Measurements from ENCODE around the gene PROX2.
A peak's percentile ranks its signal among the peaks of the same experiment; 100 is the strongest.

Gene PROX2

DNA sequence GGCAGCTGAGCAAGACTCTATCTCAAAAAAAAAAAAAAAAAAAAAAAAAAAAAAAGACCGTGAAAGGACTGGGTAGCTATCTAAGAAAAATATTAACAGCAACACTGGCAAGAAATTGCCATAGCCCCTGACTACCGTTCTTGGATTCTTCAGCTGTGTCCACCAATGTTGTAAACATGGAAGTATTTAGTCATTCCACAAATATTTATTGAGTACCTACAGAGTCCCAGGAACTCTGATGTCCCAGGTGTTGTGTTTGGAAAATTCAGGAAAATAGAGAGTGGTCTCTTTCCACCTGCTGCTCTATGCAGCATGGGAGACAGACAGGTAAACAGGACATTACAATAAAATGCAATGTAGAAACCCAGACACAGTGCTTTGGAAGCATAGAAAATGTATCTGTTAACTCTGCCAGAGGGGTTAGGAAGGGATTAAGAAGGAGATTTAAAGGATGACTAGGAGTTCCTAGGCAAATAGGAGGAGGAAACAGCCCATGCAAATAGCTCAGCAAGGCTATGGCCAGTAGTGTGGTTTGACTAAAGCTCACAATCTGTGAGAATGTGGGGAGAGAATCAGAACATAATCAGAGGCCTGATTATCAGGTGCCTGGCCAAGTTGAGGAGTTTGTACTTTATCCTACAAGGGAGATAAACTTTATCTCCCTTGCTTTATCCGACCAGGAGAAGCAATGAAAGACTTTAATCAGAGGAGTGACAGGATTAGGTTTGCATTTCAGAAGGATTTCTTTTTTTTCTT is 3.7 kb upstream of the PROX2 start:
- DNase-seq, result no peak

- no peak for DNase-seq
Observed at GRCh38 chr14:74875204-74875603, 741 bp downstream of the PROX2 start.

DNA sequence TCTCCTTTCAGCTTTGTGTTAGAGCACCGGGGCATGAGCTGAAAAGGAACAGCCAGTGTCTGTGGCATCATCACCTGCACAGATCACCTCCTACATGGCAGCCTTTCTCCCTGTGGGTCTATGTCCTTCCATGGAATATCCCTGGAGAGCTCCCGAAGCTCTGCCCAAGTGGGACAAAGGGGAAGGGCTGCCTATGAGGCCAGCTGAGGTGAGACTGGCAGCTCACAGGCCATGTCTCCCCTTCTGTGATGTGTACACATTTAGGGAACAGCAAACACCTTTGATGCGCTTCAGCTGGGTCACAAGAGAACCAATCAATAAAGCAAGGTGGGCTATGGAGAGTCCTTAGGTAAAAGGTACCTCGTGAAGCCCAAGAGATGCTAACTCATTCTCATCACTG is 4.1 kb downstream of the PROX2 start:
- DNase-seq, result peak; percentile 10

- DNase-seq, result no peak
Observed at GRCh38 chr14:74868739-74869138, 7.2 kb downstream of the PROX2 start.

DNA sequence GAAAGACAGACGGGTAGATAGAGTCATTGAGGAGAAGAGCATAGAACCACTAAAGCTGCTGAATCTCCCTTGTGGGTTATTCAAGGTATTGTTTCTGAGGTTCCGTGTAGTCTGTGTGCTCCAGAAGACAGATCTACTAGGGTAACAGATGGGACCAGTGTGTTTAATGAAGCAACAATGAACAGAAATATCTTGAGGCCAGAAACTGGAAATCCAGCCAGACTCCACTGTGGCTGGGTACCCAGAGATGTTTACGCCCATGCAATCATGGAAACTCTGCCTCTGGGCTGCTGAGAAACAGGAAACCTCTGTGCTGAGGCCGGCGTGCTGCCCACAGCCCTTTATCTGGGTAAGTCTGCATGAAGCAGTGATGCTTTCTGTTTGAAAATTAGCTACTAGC is 8.3 kb downstream of the PROX2 start:
- no peak for DNase-seq

DNA sequence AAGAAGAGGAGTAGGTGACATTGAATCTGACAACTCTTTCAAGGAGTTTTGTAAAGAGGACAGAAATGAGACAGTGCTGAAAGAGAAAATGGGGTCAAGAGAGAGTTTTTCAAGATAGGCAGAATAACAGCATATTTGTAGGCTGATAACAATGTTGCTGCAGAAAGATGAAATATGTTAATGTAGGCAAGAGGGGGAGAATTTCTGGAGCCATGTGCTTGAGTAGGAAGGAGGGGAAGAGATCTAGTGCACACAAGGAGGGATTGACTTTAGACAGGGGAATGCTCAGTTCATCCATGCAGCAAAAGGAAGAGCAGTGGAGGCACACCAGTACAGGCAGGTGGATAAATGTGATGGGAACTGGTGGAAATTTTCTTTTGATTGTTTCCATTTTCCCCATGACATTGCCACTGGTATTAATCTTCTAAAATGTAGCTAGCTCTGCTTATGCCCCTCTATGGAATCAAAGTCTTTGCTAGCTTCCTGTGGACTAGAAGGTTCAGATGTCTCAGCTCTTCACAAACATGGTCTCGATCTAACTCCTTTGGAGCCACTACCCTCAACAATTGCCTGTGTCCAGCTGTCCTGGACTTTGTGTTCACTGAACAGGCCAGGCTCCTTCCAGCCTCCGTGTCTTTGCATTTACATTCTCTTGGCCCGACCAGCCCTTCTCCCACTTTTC is 9.1 kb downstream of the PROX2 start:
- DNase-seq, result no peak

- DNase-seq, result peak; percentile 21
Observed at GRCh38 chr14:74865156-74865555, 10.8 kb downstream of the PROX2 start.

DNA sequence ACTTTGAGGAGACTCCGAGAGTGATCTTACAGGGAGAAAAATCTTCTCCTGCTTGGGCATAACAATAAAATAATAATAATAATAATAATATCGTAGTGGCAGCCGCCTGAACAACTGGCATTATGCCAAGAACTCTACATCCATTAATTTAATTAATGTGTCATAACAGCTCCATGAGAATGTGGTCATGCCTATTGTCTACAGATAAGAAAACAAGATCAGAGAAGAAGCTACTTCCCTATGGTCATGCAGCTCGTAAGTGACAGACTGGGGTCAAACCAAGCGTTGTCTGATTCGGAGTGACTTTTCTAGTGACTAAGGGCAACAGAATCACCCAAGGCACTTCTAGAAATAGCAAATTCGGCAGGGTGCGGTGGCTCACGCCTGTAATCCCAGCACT is 11.7 kb downstream of the PROX2 start:
- DNase-seq, result no peak

- no peak for DNase-seq
Observed at GRCh38 chr14:74863274-74863673, 12.7 kb downstream of the PROX2 start.

DNA sequence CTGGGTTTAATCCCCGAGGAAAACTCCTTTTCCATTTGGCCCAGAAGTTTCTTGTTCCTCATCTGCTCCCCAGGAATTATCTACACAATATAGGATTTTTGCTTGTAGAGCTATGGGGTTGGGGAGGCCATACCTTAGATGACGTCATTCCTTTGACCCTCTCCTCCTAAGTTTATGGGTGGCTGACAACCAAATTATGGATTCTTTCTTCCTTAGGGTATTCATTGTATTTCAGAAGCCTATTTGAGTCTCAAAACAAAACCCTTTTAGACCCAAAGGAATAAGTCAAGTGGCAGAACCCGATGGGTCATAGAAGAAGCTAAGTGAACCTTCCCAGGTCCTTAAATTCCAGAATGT is 14.2 kb downstream of the PROX2 start:
- DNase-seq, result no peak

GRCh38 chr14:74860899-74861733 is 14.8 kb downstream of the PROX2 start:
- DNase-seq, result peak; percentile 88

DNA sequence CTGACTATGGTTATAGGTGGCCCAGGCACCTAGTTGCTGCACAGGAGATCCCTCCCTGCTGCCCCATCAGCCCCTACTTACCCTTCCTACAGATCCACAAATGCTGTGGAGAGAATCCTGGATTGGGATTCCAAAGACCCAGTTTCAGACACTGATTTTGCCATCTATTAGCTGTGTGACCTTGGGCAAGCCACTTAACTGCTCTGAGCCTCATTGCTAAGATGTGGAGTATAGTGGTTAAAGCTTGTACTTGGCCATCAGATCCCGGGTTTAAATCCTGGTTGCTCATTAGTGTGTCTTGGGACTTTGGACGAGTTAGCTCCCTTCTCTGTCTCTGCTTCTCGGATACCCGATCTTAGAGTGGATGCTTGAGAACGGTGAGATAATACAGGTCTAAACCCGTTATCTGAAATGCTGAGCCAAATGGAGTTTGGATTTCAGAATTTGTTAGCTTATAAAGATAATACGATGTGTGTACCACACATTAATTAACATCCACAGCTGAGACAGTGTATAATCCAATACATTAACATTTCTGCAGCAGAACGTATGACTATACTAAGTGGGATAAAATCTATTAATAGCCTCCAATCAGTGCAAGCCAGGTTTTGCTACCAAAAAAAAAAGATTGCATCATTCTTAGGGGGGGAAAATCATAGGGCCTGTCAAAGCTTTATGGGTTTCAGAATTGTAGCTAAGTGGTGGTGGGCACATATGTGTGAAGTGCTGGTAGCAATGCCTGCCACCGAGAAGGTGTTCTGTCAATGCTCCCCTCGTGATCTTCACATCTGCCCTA is 16.0 kb downstream of the PROX2 start:
- DNase-seq, result no peak

DNA sequence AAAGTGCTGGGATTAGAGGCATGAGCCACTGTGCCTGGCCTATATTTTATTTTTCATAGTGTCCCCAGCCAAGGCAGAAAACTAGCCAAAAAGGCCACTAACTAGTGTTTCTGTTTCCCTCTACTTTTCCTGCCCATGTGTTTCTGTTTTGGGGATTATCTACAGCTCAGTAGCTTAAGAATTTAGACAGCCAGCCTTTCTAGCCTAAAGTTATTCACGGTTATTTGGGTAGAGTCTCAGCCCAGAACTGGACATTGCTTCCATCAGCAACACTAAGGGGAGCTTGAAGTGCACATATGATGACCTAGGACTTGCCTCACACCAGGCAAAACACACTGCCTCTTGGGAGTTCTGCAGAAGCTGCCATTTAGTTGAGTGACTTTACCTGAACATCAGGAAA is 17.9 kb downstream of the PROX2 start:
- DNase-seq, result no peak

GRCh38 chr14:74856366-74856765 is 19.6 kb downstream of the PROX2 start:
- no peak for DNase-seq

- no peak for DNase-seq
Observed at GRCh38 chr14:74855945-74856344, 20.0 kb downstream of the PROX2 start.

DNA sequence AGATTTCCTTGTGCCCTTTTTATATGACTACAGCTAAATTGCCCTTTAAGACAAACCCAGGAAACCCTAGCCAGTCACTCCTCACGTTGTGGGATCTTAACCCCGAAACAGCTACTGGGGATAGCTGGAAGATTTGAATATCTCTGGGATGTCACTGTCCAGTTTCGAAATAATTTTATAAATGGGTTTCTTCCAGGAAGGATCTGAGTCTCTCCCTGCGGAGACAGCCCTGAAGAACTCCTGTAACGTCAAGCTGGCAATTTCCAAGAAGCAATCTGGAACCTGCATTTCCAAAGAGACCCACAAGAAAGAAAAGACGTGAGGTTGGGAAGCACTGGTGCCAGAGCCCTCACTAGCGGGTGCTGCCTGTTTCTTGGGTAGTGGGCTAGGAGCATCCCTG is 20.9 kb downstream of the PROX2 start:
- no peak for DNase-seq

GRCh38 chr14:74853581-74853980 is 22.4 kb downstream of the PROX2 start:
- no peak for DNase-seq

GRCh38 chr14:74852922-74853530 is 22.9 kb downstream of the PROX2 start:
- no peak for DNase-seq

- DNase-seq, result no peak
Observed at GRCh38 chr14:74848768-74849167, 27.2 kb downstream of the PROX2 start.

DNA sequence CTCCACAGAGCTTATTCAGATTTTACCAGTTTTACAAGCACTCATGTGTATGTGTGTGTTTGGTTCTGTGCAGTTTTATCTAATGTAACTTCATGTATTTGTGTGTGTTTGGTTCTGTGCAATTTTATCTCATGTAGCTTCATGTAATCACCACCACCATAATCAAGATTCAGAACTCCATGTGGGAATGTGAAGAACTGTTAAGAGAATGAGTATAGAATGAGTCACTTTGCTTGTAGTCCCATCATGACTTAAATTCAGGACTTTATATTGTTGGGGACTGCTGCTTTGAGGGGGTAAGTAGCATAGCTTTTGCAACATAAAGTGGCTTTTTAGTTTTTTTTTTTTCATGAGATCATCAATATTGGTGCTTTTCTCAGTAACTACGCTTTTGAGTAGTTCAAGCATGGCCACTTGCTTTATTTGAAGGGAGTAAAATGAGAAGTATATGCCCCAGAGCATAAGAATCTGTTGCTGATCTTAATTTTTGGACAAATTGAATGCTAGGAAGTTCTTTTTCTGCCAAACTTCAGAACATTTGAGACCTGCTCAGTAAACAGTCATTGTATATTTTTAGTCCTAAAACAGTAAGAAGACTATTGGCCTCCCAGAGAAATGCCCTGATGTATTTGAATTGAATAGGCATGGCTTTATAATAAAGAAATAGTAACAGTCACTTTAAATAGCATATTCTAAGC is 28.8 kb downstream of the PROX2 start:
- no peak for DNase-seq

DNA sequence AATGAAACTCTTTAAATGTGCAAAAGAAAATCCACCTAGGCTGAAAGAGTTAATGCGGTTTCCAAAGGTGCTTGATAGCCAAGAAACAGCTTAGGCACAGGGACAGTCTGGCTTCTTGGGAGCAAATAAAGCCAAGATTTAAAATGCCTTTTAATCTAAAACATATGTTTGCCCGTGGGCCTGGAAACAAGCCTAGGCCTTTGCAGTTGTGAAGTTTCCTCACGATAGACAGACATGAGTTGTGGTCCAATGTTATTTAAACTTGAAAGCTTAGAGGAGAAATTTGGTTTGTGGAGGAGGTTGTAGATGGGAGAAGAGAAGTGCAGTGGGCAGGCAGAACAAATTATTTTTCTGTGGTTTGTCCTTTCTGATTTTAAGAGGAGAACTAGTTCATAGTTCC is 29.8 kb downstream of the PROX2 start:
- DNase-seq, result no peak

DNA sequence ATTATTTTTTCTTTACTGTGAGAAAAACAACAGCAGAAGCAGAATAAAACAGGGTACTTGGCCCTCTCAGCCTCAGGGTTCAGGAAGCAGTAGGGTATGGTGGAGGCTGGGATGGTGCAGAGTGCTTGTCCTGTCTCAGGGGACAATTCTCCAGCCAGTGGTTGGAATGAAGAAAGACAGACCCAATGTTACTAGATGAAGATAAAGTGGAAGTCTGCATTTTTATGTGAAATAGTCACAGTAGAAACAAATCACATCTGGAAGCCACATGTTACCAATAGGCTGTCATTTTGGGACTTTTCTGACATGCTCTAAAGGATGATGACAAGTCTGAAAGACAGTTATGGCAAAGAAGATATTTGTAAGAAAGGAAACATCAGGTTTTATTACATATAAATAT is 32.3 kb downstream of the PROX2 start:
- DNase-seq, result no peak
